CD4-positive, alpha-beta T cell treated with Interleukin-6 at 100 ng/mL for 8 hours (primary cell): ENCODE results near the gene RHBDD1.

Source experiments
- DNase-seq: peaks from one replicate; pipeline ENCODE4 v3.0.0-alpha.2; 2020; ENCODE audit warnings: mixed read lengths, low spot score

Gene RHBDD1

DNA sequence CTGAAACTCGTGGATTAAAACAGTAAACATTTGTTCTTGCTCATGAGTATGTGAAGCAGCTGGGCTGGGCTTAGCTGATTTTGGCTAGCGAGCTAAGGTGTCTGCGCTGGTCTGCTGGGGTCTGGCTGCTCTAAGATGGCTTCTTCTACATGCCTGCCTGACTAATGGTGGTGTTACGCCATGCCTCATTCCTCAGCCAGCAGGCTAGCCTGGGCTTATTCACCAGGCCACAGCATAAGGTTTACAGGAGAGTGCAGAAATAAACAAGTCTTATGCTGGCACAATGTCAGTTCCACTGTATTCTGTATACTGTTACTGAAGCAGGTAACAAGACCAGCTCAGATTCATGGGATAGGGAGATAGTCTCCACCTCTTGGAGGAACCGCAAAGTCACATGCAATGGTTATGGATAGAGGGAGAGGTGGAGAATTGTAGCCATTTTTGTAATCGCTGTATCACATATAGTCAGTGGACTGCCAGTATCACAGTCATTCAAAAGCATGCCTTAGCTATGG is 80.0 kb downstream of the RHBDD1 start:
- DNase-seq: no peak

DNA sequence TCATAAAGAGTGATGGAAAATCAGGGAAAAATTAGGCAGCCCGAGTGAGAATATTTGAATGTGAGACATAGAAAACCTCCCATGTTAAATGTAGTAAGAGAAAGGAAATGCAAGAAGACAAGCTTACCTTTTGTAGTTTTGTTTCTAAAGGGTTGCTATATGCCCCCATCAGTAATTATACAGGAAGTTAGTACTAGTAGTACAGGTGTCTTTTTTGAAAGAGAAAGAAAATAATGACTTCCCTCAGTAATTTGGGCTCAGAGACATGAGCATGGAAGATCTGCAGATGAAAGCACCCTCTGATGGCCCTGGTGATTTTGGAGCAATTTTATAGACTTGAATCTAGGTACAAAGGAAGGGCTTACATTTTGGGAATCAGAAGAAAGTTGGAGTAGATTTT is 80.8 kb downstream of the RHBDD1 start:
- no peak for DNase-seq

DNA sequence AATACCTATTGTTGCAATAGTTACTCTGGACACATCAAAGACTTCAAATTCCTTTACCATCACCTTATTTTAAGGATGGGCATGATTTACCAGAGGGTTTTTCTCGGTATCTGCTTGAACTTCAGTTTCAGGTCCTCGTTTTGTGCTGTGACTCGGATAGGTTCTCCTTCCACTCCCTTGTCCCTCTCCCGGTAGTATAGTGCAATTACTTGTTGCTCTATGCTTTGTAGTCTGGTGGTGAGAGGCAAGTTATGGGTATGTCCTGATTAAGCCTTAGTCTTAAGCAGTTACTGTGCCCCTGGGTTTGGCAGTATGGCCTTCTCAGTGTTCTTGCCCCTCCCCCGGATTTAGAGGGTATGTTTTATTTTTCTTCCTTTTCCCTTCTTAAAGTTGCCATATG is 96.6 kb downstream of the RHBDD1 start:
- DNase-seq: no peak

DNA sequence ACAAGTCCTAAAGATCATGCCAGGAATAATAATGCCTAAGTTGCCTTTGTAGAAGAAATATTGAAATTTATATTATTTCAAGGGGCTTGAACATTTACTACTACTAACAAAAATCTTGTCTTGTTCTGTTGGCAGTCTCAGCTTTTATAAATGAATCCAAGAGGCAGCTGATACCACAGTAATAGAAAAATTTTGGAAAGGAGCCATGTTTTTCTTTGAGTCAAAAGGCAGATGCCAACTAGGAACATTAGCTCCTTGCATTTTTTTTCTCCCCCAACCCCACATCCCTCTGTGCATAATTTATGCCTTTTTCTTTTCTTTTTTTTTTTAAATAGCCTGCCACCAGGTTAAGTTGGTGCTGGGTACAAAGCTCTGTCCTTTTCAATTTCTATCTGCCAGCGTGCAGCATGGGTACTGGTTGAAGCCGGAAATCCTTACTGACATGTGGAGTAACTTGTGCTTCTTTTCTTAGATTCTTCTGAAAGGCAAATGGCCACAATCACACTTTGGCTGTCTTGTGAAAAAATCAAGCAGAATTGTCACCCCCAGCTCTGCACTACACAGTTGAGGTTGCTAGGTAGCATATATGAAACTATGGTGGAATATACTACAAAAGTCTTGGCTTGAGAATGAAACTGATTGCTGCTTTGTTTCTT is 98.8 kb downstream of the RHBDD1 start:
- no peak for DNase-seq

DNA sequence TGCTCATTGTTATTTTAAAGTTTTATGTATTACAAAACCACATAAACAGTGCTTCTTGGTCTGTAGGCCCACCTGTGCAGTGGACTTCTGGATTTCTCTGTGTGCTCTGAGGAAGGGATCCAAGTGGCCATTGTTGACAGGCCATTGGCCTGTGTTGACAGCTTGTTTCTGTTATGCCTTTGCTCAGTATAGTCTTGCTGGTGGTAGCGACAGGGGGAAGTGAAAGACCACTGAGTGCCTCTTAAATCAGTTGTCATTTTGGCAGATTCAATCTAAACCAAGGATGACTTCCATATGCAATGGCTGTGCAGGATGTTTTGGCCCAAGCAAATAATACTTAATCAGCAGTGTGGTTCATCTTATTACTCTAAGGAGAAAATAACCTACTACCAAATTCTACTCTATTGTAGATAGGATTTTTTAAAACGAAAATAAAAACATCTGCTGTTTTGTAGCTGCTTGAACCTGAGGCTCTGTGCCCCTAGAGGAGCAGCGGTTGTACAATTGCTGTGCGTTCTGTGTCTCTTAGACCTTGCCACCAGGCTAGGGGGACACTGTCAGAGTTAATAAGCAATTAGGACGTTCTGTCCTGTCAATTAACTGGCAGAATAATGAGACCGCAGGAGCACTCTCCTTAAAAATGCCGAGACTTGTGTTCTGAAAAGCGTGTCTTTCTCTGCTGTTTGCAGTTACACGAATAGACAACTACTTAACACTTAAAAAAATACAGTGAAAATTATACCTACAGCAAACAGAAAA is 108.2 kb downstream of the RHBDD1 start:
- no peak for DNase-seq

DNA sequence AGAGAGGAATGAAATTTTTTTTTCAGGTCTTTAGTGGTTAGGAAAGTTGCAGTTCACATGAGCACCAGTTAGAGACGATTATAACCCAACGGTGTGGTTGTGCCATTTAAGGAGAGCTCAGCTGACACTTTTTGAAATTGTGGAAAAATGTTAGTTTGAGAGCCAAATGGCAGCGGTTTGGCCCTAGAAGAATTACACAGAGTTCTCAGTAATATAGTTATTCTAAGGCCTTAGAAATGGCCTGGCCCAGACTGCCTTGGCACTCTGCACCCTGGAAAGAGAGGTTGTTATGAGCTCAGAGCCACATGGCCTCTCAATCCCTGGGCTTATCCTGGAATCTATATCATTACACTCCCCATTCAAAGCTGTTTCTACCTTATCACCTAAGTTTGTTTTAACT is 117.4 kb downstream of the RHBDD1 start:
- no peak for DNase-seq

DNA sequence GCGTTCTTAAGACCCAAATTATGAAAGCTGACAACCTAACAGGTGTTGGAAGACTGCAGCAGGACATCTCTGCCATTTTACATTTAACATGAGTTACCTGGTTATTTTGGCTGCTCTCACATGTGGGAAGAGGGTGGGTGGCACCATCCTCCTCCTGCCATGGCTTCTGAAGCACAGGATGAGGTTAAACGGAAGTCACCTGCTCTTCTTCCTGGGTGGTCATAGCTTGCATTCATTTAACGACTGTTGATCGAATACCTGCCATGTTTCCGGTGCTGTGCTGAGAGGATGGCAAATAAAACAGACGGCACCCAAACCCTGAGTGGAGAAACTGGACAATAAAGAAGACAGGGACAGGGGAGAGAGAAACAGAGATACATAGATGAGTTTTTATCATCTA is 118.0 kb downstream of the RHBDD1 start:
- DNase-seq: no peak

DNA sequence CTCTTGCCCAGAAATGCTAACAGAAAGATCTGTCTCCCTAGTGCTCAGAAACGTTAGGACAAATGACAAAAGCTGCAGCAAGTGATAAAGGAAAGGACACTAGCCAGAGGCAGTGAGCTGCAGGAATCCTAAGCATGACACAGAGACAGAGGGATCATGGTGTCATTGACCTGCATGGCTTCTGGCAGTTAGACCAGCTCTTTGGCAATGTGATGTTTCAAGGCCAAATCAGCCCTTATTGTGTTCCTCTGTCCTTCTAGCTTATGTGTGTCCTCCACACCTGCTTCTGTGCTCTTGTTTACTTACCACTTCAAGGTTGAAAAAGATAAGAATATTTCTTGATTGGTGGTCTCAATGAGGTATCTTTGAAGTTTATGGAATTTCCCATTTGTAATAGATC is 120.8 kb downstream of the RHBDD1 start:
- DNase-seq: no peak

DNA sequence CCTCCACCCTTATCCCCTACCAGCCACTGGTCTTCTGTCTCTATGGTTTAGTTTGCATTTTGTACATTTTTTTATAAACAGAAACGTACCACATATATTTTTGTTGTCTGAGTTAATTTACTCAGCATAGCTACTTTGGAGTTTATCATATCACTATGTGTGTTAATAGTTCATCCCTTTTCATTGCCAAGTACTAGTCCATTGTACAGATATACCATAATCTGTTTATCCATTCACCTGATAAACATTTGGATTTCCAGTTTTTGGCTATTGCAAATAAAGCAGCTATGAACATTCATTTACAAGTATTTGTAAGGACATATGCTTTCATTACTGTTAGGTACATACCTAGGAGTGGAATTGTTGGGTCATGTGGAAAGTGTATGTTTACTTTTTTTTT is 123.6 kb downstream of the RHBDD1 start:
- no peak for DNase-seq

DNA sequence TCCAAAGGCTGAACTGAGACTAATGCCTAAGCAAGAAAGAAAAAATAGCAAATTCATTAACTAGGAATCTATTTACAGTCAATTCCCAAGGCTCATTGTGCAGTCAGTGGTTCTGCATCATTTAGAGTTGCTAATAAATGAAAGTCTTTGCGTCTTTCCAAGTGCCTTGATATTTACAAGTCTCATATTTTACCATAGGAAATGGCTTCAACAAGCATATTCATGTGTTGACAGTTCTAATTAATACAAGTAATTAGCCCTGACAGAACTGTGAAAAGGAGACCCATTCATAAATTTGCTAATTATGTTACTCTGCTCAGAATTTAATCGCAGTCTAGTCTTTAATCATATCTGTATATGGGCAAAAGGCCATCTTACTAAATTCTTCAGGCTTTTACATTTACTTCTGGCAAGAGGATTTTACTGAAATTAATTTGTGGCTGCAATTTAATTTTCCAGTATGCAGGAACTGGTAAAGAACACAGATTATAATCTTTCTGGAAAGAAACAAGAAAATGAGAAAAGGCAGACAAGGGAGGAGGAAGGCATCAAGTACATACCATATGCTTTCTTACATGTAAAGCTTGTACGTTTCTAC is 126.4 kb downstream of the RHBDD1 start:
- DNase-seq: no peak

DNA sequence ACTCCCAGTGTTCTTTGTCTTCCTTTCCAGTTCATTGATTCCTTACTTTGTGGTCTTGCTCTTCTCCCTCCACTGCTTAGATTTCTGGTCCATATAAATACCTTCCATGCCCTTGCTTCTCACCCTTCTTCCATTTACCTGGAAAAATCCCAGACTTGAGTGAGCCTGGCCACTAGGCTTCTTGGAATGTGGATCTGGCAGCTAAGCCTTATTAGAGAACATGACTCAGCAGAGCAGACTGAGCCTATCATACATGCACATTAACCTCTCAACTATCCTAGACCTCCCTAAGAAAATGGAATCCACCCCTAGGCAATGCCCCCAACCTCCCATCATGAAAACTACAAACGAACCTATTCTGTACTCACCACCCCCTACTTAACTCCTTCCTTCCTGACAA is 127.7 kb downstream of the RHBDD1 start:
- DNase-seq: no peak

DNA sequence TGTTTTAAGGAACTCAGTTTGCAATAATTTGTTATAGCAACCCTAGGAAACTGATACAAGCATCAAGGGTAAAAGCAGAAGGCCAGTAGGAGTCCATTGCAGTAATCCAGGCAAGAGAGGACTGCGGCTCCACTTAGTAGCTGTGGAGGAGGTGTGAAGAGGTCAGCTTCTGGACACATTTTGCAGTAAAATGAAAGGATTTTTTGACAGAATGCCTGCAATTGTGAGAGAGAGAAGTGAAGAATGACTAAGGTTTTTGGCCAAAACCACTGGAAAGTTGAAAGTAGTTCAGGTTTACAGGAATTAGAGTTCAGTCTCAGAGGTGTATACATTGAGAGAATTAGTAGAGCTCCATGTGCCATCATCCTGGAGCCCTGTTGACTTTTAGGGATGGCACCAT is 129.5 kb downstream of the RHBDD1 start:
- no peak for DNase-seq

DNA sequence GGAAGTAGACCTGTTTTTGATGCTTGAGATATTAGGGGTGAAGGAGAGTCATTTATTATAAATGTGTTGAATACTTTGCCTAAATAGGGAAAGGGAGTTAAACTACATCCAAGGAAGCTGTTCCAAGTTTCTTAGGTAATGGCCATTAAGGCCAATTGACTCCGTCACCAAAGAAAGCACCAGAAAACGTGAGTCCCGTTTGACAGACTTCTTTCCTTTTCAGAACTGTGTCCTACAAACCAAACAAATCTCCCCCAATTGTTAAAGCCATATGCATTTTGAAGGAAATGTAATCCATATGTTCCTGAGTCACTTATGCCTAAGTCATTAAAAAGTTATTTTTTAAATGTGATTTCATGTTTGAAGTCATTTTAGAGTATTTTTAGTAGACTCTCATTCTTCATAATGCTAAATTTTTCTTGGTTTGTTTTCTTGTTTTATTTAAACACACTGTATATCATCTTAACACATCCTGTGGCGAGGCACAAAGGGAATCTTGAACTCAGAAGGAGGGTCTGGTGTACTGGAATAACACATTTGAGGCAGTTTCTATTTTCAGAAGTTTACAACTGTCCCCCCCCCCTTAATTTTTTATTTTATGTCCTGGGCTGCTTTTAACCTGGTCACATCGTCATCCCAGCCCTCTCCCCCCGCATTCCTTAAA is 133.7 kb downstream of the RHBDD1 start:
- no peak for DNase-seq

DNA sequence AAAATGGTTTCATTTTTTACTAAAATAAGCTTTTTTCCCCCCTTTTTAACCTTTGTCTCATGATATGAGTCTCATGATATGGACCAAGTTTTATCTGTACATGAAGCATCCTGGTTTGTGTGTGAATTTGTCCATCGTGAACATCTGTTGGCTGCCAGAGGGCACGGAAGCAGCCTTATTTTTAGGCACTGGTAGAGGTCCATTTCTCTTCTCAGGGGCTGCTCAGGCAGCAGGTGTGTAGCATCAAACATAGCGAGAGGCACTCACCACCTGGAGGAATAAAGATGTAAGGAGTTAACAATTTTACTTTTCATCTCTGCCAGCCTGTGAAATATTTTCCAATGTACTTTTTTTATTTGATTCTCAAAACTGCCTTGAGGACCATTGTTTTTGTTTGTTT is 134.5 kb downstream of the RHBDD1 start:
- no peak for DNase-seq

DNA sequence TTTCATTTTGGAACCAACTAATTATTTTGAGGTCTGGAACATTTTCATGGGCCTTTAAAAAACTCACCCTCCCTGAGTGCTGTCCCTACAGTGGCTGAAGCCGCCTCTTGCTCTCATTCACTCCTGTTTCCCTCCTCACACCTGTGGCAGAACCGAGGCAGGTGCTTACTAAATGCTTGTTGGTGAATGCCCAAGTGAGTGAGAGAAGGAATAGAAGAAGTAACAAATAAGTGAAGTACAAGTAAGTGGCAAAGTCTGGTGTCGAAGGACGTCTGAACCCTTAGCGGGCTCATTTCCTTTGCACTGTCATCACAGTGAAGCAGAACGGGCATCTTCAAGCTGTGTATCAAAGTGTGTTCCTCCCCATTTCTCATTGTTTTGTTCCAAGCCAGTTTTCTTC is 135.2 kb downstream of the RHBDD1 start:
- DNase-seq: no peak

DNA sequence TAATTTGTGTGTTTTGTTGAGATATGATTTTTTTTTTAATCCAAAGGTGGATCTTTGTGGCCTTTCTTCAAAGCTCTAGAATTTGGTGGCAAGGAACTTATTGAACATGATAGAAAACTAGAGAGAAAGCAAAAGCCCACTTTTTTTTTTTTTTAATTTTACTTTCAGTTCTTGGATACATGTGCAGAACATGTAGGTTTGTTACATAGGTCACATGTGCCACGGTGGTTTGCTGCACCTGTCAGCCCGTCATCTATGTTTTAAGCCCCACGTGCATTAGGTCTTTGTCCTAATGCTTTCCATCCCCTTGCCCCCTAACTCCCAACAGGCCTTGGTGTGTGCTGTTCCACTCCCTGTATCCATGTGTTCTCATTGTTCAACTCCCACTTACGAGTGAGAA is 135.9 kb downstream of the RHBDD1 start:
- DNase-seq: no peak

DNA sequence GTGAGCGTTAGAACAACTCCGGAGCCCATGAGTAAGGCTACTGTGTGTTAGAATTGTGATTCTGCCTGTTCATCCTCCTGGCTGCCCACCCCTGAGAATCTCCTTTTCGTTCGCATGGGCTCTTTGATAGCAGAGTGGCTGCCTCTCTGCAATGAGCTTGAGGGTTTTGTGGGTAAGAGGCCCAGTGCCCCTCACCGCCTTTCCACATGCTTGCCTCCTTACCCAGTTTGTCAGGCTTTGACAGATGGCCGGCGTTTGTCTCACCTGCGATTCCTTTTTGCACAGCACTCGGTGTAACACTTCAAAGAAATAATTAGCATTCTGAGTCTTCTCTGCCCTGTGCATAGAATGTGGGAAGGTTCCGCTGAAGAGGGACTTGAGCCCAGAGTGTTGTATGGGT is 138.0 kb downstream of the RHBDD1 start:
- DNase-seq: no peak

DNA sequence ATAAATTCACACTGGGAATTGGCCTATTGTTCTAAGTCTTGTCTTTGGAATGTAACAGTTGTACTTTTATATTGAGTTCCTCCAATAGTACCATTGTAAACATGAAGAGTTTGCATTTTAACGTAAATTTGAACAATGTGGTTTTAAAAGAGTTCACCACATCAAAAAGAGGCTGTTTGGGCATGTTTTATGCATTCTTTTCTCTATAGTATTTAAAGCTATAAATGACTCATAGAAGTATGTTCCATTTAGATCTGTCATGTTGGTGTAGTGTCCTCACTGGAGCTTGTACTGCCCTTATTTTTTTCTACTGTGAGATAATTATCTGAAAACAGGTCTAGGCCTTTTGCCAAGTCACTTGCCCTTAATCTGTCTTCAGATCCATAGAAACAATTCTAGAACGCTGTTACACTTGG is 141.9 kb downstream of the RHBDD1 start:
- DNase-seq: no peak

DNA sequence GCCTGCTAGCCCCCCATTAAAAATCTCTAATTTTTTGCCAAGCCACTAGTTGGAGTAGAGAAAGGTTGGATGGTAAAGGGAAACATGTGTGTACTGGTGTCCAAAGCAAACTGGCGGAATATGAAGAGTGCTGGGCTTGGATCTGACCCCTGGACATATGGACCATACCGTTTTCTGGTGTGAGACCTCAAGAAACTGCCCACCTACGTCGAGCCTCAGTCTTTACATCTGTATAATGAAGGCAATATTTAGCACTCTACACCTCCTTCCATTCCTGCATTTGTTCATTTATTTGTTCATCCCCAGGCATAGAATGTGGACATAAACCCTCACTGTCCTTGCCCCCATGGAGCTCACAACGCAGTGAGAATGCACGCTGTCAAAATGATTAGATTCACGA is 142.4 kb downstream of the RHBDD1 start:
- no peak for DNase-seq

DNA sequence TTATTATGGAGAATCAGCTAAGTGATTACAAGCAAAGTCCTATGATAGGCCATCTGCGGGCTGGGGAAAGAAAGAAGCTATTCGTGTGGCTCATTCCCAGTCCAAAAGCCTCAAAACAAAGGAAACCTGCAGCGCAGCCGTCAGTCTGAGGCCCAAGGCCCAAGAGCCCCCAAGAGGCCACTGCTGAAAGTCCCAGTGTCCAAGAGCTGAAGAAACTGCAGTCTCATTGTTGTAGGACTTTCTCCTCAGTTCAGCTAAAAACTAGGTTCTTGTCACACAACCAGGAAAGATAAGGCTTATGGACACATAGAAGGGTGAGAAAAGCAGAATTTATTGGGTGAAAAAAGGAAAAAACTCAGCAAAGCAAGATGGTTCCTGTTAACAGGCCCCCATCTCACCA is 143.2 kb downstream of the RHBDD1 start:
- no peak for DNase-seq

DNA sequence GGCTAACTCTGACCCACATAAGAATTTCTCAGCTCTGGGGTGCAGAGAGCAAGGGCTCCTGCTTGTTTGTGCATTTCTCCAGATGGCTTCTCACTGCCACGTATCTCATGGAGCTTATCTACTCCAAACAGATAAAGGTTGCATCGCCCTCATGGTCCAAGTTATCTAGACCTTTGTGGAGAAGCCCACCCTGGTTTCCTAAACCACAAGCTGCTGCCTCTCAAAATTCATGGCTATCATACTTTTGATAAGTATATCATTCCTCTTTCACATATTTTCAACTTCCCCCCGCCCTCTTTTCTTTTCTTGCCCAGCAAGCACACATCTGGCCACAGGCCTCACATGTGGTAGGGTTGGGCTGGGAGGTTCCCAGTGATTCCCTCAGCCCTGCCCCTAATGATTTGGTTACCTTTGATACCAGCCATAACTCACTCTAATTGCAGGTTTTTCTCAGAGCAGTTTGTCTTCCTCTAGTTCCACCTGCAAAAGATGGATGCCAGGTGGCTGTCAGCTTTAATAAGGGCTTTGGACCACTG is 146.0 kb downstream of the RHBDD1 start:
- no peak for DNase-seq

DNA sequence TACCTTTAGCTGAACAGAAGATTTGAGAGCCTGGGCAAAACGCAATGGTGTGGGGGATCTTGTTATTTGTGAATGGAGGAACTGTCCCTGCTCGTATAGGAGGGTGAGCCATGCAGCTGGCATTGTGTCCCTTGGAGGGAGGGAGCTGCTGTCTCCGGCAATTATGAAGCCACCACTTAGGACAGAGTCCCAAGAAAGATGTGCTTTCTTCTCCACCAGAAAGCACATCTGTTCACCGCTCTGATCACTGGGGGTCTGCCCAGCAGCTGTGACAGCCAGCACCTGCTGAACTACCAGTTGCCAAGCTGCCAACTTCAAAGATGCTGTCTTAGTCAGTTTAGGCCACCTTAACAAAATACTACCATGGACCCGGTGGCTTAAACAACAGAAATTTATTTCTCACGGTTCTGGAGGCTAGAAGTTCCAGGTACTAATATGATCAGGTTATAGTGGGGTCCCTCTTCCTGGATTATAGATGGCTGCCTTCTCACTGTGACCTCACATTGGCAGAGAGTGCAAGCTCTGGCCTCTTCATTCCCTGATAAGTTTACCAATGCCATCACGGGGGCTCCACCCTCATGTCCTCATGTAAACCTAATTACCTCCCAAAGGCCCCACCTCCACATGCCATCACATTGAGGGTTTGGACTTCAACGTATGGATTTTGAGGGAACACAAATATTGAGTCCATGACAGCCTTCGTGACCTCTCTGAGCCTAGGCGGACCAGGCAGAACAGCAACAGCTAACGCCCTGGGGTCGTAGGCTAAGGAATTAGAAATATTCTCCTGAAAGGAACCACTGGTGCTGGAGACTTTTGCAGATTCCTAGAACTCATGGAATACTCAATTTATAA is 148.3 kb downstream of the RHBDD1 start:
- no peak for DNase-seq
